K562 (cell line): ENCODE data around the gene DNAJC6. TPM values are rescaled to one million over a fixed set of nuclear protein-coding genes. Genes with fewer than 3 reads are reported as not detected.

Experiments used
- BCLAF1 ChIP-seq, 2 experiments: fragments of 450-650 bp in 1 of 2; IDR thresholded peaks; 2 replicates each; pipeline ENCODE4 v1.6.1; 2011 to 2017; ENCODE audit warnings: low read depth in 2 of 2, antibody characterized with exemption in 1 of 2, borderline replicate concordance in 1 of 2, low read length in 1 of 2, mild to moderate bottlenecking in 1 of 2, mixed read lengths in 1 of 2; ENCODE audit not compliant: control insufficient read depth in 1 of 2
- CCNT2 ChIP-seq: IDR thresholded peaks from 2 replicates; pipeline ENCODE4 v1.6.1; 2011; ENCODE audit warnings: borderline replicate concordance, low read depth, mild to moderate bottlenecking, moderate library complexity, mixed read lengths, low read length; ENCODE audit not compliant: insufficient read length; ENCODE audit errors: extremely low read depth
- ETV1 ChIP-seq: fragments of 450-650 bp; conservative IDR thresholded peaks from 2 replicates; pipeline ENCODE4 v1.6.1; 2016; ENCODE audit warnings: missing genetic modification characterization, control low read depth, low read depth, missing compliant biosample characterization
- FOXA3 ChIP-seq, 2 experiments: fragments of 450-650 bp in 1 of 2; sonication (generic) in 1 of 2; formaldehyde crosslinking; IDR thresholded peaks in 1 of 2; conservative IDR thresholded peaks in 1 of 2; 2 replicates each; pipeline versions ENCODE4 v1.4.0 to v1.8.0; 2020 to 2022; ENCODE audit warnings: mild to moderate bottlenecking in 2 of 2, missing genetic modification reagents in 1 of 2
- FOXP1 ChIP-seq: sonication (generic); formaldehyde crosslinking; IDR thresholded peaks from 2 replicates; pipeline ENCODE4 v1.8.0; 2022; ENCODE audit warnings: mild to moderate bottlenecking, missing genetic modification reagents
- GABPA ChIP-seq: fragments of 200-800 bp; sonication (Bioruptor generic); conservative IDR thresholded peaks from 2 replicates; pipeline ENCODE4 v1.6.1; 2016; ENCODE audit warnings: low read depth, missing genetic modification characterization, missing compliant biosample characterization
- HEY1 ChIP-seq: fragments of 250-450 bp; sonication (Bioruptor Pico); IDR thresholded peaks from 2 replicates; pipeline ENCODE4 v1.5.0; 2020; ENCODE audit warnings: mild to moderate bottlenecking, moderate library complexity, borderline replicate concordance
- MCM3 ChIP-seq: fragments of 450-650 bp; IDR thresholded peaks from 2 replicates; pipeline ENCODE4 v1.6.1; 2016
- PBX2 ChIP-seq, 2 experiments: IDR thresholded peaks in 1 of 2; conservative IDR thresholded peaks in 1 of 2; 2 replicates each; pipeline ENCODE4 v1.6.1; 2016; ENCODE audit warnings: low read depth in 2 of 2, mild to moderate bottlenecking in 1 of 2, missing compliant biosample characterization in 1 of 2, missing genetic modification characterization in 1 of 2, moderate library complexity in 1 of 2
- STAT5B ChIP-seq: fragments of 250-450 bp; sonication (Bioruptor Pico); IDR thresholded peaks from 2 replicates; pipeline ENCODE4 v1.8.0; 2021; ENCODE audit warnings: mild to moderate bottlenecking, inconsistent platforms
- TEAD1 ChIP-seq, 2 experiments: fragments of 450-650 bp in 1 of 2; sonication (generic) in 1 of 2; formaldehyde crosslinking; IDR thresholded peaks; 2 replicates each; pipeline versions ENCODE4 v1.4.0 to v1.8.0; 2020 to 2022; ENCODE audit warnings: mild to moderate bottlenecking in 2 of 2, missing genetic modification reagents in 1 of 2
- TOE1 ChIP-seq, 2 experiments: fragments of 450-650 bp in 1 of 2; sonication (generic) in 1 of 2; formaldehyde crosslinking in 1 of 2; IDR thresholded peaks; 2 replicates each; pipeline versions ENCODE4 v1.7.1 to v1.8.0; 2016 to 2022; ENCODE audit warnings: borderline replicate concordance in 2 of 2, mild to moderate bottlenecking in 2 of 2, antibody characterized with exemption in 1 of 2, inconsistent platforms in 1 of 2, low read depth in 1 of 2, missing genetic modification reagents in 1 of 2, moderate library complexity in 1 of 2
- TRIM24 ChIP-seq, 2 experiments: fragments of 450-650 bp; IDR thresholded peaks; 2 replicates each; pipeline ENCODE4 v1.6.1; 2016
- ZNF41 ChIP-seq: fragments of 250-450 bp; sonication (Bioruptor Pico); conservative IDR thresholded peaks from 2 replicates; pipeline ENCODE4 v1.4.0; 2020; ENCODE audit warnings: mild to moderate bottlenecking
- ZNF584 ChIP-seq: fragments of 200-800 bp; sonication (Bioruptor generic); IDR thresholded peaks from 2 replicates; pipeline ENCODE4 v1.6.1; 2016; ENCODE audit warnings: low read depth, mild to moderate bottlenecking, missing genetic modification characterization, missing compliant biosample characterization
- polyA plus RNA-seq, 8 experiments: library from polyadenylated mRNA; depleted of rRNA in 4 of 8; stranded (reverse) in 5 of 8; unstranded in 3 of 8; fragments of >200 nt; fragmentation: Nextera tagmentation in 2 of 8; fragmentation: Illumina TruSeq in 1 of 8; extraction: Ambion mirVana in 2 of 8; extraction: Trizol in 1 of 8; gene quantifications; 2 replicates each; pipeline versions ENCODE4 v1.2.1 to v1.2.3, GENCODE V29; 2011 to 2014; ENCODE audit warnings: inconsistent platforms in 1 of 8, missing spikeins in 1 of 8
- total RNA-seq, 7 experiments: library from RNA; depleted of rRNA in 6 of 7; stranded (reverse); fragments of >200 nt in 6 of 7; fragmentation: Illumina TruSeq in 2 of 7; extraction: Trizol in 2 of 7; gene quantifications; 2 replicates each; pipeline versions ENCODE4 v1.2.1 to v1.2.3, GENCODE V29; 2011 to 2021; ENCODE audit warnings: low replicate concordance in 1 of 7
- TF ChIP-seq, protein P1 (sequence below): fragments of 250-450 bp; sonication (Bioruptor Pico); IDR thresholded peaks from 2 replicates; pipeline ENCODE4 v1.8.0; 2022; ENCODE audit warnings: moderate library complexity, mild to moderate bottlenecking, inconsistent platforms

The DNAJC6 gene
- total and polyA plus RNA-seq, 9 of the 15 experiments (the other 6 are each of a cell fraction or from before 2014, with no cell fraction given), result 6.7 to 78.7 (median 28.0) TPM

DNA sequence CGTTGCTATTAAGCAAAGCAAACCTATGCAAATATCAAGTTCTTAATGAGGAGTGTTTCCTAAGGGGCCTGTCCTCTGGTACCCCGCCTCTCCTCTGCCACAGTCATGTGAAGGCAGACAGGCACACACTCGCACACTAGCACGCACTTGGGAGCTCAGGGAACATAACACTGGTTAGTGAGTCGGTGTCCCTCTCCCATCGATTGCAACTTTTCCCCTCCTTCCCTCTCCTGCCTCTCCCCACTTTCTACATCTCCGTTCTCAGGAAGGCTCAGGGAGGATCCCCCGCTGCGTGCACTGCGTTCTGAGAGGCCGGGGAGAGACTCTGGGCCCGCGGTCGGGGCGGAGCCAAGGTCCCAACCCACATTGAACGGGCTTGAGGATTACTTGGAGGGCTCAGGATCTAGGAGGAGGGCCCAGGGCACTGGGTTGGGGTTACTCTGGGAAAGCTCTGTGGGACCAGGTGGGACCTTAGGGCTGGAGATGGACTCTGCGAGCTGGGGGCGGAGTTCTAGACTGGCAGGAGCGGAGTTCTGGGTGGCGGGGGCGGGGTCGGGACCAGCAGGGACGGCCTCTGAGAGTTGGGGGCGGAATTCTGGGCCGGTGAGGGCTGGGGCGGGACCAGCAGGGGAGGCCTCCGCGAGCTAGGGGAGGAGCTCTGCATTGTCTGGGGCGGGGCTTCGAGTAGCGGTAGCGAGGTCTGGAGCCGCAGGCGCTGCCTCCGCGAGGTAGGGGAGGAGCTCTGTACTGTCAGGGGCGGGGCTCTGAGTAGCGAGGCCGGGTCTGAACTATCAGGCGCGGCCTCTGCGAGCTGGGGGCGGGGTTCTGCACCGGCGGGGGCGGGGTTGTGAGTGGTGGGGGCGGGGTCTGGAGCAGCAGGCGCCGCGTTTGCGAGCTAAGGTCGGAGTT is 110.6 kb downstream of the DNAJC6 start (continued):
- no peak for TF ChIP-seq BCLAF1 (IDR thresholded peaks at IDR 0.05; ENCODE audit: borderline replicate concordance in 1 of 2, control insufficient read depth in 1 of 2, low read depth in 2 of 2, low read length in 1 of 2)
- no peak for TF ChIP-seq FOXA3 (CRISPR knock-in tag; conservative IDR thresholded peaks at IDR 0.05 in 1 of 2, IDR thresholded peaks at IDR 0.05 in 1 of 2)
- TF ChIP-seq ZNF584 (CRISPR knock-in tag), result no peak
- TF ChIP-seq FOXP1, result no peak
- TF ChIP-seq, protein P1, sequence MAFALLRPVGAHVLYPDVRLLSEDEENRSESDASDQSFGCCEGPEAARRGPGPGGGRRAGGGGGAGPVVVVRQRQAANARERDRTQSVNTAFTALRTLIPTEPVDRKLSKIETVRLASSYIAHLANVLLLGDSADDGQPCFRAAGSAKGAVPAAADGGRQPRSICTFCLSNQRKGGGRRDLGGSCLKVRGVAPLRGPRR (CRISPR knock-in tag), result no peak
- no peak for TF ChIP-seq MCM3
- no peak for TF ChIP-seq TRIM24 (IDR thresholded peaks at IDR 0.05)
- TF ChIP-seq ETV1 (tag), result no peak
- TF ChIP-seq TEAD1 (CRISPR knock-in tag; IDR thresholded peaks at IDR 0.05), result no peak
- no peak for TF ChIP-seq ZNF41 (CRISPR knock-in tag)
- no peak for TF ChIP-seq HEY1
- no peak for TF ChIP-seq PBX2 (CRISPR knock-in tag; IDR thresholded peaks at IDR 0.05; ENCODE audit: low read depth)
- TF ChIP-seq PBX2 (tag; conservative IDR thresholded peaks at IDR 0.05; ENCODE audit: low read depth), result no peak
- TF ChIP-seq STAT5B, result no peak
- TF ChIP-seq GABPA (tag), result no peak
- TF ChIP-seq CCNT2, result peak; percentile 21
- TF ChIP-seq TOE1 (IDR thresholded peaks at IDR 0.05; ENCODE audit: borderline replicate concordance), result peak; percentile 73; the same call in 1 of the 2 replicates
- TF ChIP-seq TOE1 (CRISPR knock-in tag; IDR thresholded peaks at IDR 0.05; ENCODE audit: borderline replicate concordance, low read depth), result no peak
